IPS-NIHi7 (cell line): ENCODE data around the gene KIAA1210.

Experiments used
- DNase-seq: peaks from one replicate; pipeline ENCODE4 v3.0.0; 2012; ENCODE audit warnings: mixed read lengths; ENCODE audit errors: extremely low spot score

The KIAA1210 gene

DNA sequence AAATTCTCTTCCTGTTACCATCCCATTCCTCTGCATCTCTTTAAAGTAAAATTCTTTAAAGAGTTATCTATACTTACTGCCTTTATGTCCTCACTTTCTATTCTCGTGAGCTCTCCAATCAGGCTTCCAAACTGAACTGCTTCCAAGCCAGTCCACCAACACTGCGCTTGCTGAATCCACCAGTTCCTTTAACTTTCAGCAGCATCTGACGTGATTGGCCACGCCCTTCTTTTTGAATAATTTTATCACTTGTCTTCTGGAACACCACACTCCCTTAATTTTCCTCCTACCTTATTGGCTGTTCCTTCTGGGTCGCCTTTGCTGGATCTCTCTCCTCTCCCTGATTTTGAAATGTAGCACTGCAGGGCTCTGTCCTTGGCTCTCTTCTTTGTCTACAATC, at the start of gene KIAA1210:
TSS of gene KIAA1210 (minus strand) at position 163 of the 400 bp plus-strand sequence. CDS start 4,170 bp downstream, outside the sequence.
- DNase-seq = no peak

DNA sequence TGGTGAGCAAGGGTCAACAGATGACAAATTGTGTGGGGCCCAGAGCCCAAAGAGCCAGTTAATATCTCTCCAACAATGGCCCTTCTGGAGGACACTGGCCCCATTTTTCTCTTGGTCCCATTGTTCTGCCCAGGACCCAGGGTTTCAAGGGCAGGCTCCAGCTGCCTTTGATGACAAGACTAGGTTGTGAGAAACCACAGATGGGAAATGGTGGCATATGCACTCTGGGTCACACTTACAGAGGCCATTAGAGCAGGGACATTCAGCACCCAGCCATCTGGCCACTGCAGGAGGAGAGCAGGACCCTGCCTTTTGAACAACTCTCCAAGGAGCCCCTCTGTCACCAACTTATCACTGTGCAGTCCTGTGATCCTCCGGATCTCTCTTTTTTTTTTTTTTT, 49.7 kb upstream of the KIAA1210 start:
- DNase-seq = peak; percentile 2

DNA sequence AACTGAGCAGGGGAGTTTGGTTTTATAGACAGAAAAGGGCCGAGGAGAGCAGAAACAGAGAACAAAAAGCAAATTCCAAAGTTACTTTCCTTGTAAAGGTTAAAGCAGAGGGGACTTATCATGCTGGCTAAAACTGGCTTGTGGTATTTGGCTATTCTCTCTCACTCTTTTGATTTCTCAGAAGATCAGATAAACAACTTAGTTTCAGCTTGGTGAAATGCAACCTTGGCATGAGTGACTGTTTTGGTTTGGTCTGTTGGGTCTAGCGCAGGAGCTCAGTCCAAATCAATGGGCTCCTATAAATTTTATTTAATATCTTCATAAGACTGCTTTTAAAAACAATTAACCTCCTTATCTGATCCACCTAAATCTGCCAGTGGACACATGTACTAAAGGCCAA, 47.3 kb upstream of the KIAA1210 start:
- DNase-seq = no peak

DNA sequence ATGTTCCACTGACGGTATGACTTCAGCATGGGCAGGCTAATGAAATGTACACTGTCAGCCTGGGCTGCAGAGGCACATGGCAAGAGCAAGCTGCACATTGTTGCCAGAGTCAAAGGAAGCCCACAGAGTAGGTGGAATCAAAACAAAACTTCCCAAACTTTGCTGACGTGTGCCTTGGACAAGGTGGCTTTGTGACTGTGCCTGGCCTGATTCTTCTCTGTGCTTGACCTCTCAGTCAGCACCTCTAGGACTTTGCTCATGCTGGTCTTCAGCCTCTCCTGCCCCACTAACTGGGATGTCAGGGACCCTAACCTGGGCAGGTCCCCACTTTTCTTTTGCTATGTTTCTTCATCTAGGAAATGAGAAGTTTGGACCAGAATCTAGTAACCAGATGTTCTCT, 40.5 kb upstream of the KIAA1210 start:
- DNase-seq = no peak

DNA sequence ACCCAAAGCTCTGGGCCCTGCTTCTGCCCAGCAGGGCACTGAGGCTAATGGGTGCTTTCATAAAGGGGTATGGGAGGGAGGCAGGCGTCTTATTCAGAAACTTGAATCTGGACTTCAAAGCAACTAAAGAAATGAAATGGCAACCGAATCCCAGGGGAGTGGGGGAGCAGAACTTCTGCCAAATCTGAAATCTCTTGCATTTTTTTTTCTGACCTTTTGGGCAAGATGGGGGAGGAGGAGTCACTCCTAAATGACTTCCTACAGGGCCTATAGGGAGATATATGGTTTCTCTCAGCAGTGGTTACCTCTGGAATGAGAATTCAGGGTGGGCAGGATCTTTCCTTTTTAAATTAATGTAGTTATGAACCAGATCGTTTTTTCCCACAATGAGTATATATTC, 30.6 kb upstream of the KIAA1210 start:
- DNase-seq = no peak

DNA sequence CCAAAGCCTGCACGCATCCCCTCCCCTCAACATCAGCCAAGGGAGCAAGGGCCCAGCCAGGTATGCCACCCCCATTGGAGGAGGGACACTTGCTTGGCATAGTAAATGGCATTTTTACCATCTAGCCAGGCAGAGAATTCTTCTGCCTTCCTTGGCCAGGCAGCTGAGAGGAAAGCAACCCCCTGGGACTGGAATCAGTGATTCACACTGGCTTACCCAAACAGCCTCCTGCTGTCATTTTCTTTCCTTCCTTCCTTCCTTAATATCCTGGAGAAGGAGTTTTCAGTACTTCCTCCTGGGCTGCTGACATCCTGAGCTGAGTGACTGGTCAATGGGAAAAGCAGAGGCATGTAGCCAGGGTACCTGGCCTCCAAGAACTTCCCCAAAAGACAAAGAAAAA, 28.6 kb upstream of the KIAA1210 start:
- DNase-seq = no peak

DNA sequence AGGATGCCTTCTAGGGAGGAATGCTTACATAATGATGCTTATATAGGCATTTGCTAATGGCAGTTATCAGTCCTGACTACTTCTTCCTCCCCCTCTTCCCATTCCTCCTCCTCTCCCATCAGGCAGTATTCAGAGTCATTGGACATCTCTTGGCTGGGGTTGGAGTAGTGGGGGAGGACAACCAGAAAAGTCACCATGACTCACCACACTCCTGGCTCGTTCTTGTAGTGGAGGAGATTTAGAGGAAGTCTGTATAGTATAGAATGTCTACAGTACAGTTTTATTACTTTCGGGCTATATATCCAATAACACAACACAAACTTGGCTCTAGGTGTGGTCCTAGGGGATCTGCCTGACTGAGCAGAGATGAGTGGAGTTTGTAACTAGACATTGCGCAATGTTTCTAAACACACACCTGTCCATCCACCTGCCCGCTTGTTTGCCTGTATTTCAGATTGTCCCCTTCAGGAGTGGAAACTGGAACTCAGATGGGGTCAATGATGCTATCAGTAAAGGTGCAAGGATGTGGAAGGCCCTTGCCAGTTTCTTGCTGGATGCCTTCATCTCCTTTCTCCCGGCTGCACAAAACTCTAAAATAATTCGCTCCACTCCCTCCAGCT, 27.9 kb upstream of the KIAA1210 start:
- no peak for DNase-seq

DNA sequence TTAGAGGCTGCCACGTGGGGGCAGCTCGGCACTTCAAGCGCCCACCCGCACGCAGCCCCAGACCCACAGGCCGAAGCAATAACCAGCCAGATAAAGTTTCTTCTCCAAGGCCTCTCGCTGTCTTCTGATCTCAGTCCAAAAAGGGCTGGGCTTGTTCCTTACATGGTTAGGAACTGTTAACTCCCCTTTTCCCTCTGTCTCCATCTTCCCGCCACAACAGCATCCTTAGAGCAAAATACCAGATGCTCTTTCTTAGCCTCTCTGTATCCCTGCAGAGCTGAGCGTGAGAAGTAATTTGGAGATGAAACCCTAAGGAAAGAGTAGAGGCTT, 23.4 kb upstream of the KIAA1210 start:
- DNase-seq = no peak

DNA sequence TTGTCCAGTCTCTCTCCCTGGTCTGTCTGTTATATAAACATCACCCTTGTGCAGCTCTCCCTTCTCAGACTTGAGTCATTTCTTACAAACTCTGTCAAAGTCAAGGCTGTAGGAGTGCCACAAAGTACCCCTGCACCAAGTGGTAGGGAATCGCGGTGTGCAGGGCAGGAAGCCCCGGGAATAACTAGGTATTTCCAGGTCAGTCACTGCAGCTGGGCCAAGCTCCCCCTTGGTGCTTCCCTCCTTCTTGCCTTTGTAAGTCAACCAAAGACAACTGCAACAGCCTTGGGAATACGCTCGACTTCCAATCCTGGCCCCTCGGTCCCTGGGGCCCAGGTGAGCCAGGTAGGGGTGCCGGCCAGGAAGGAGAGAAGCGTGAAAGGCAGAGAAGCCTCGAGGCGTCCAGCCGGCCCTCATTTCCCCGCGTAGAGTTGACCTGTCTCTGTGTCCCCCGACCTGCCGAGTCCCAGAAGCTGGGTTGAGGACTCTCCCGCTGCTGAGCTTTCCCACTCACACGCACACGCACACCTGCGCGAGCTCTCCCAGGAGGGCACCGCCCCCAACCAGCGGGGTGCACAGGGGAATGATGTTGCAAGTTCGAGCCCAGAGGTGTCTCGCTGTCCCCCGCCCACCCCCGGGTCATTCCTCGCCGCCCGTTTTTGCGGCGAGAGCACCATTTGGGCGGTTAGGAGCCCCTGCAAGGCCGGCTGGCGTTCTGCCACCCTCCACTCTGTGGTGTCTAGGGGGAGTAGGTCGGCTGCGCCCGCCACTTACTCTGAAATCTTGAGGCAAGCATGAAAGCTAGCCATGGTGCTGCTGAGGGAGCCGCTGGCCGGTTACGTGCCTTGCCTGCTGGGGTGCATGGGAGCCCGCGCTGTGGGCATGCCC, 22.8 kb upstream of the KIAA1210 start:
- no peak for DNase-seq

DNA sequence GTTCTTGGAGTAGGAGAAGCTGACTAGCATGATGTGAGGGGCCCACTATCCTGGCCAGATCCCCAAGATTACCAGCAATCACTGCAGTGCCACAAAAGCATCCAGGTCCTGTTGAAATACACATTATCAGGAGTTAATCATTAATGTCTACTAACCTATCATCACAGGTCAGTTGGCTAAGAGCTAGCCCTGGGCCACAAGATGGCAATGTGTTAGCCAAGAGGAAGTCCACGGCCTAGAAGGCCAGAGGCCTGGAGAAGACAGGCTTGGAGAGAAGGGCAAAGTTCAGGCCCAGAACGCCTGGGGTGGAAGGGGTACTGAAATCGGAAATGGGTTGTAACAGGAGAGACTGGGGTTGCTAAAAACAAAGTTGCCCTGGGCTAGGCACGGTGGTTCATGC, 19.9 kb upstream of the KIAA1210 start:
- no peak for DNase-seq

DNA sequence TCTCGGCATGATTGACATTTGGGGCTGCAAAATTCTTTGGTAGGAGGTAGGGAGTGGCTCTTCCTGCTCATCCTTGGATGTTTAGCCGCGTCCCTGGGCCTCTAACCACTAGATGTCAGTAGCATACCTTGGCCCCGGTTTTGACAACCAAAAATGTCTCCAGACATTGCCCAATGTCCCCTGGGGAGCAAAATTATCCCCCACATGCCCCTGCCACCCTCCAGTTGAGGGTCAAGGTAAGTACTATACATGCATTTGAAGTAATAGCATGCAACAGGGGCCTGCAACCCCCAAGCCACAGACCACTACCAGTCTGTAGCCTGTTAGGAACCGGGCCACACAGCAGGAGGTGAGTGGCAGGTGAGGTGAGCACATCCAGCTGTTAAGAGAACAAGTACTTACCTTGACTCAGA, 17.6 kb upstream of the KIAA1210 start:
- DNase-seq = peak; percentile 38

DNA sequence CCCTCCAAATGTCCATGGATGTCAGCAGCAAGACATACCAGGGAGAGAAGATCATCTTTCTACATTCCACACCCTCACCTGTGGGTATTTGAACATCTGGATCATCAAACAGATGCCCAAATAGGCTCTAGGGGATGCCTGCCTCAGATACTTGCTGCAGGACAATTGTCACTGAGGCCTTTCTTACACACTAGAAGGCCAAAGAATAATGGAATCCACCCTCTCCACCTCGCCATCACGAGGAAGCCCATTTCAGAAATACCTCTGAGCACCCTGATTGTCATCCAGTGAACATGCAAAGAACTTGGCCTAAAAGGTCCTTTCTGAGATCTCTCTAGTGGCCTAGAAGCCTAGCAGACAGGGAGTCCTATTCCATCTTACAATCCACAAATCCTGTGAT, 6.9 kb upstream of the KIAA1210 start:
- DNase-seq = no peak

DNA sequence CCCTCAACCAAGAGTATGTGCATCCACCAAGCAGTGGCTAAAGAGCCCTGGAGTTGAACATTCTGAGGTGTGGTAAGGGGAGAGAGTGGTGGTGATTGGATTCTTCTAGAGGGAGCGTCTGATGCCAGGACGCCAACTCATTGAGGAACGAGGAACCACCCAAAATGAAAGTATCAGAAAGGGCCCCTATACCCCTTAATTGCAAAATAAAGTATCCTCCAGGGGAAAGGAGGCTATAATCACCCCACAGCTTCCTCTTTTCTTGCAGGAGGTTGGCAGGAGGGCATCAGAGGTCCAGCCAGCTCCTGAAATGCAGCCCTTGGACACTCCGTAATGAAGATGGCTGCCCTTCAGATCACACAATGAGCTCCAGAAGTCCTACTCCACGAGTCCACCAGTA, 5.3 kb upstream of the KIAA1210 start:
- DNase-seq = no peak

DNA sequence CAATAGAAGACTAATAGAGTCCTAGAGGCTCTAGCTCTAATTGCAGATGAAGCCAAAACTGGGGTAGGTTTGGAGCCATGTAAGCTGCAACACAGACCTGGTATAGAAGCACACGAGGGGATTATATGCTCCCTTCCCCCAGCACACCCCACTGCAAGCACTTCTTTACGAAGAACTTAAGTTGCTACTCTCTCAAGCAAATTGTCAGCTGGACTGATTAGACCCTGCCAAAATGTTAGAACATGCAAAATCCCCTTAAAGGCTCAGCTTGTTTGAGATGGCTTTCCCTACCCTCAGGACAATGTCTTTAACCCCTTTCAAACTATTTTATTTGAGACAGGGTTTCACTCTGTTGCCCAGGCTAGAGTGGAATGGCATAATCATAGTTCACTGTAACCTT, 4.7 kb upstream of the KIAA1210 start:
- DNase-seq = no peak

DNA sequence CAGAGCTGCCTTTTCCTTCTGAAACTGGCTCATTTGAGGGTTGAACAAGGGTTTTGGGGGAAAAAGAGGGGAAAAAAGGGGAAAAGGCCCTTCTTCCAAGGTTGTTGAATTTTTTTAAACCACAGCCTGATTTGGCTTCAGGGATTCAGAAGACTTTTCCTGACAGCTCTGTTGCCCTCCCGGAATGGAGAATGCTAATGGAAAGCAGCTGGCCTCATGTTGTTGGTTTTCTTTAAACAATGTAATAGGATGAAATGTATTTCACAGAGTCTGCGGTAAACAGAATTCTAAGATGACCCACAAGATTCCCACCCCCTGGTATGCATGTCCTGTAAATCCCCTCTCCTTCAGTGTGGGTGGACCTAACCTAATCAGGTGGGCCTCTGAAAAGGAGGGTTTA, 3.3 kb upstream of the KIAA1210 start:
- no peak for DNase-seq

DNA sequence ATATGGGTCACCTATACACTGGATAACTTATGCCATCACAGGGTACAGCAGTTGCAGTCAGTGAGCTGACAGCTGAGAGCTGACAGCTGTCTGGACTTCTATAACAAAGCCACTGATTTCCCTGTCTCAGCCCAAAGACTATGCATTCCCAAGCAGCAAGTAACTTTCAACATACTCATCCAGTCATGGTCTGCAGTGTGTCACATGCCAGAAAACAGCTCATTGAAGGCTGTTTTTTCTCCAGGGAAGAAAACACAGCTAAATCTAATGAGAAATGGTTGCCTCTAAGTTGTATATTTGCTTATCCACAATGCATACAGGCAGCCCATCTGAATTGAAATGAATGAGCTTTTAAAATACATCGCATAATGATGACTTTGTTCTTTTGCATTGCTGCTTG, 6.3 kb downstream of the KIAA1210 start:
- DNase-seq = no peak

DNA sequence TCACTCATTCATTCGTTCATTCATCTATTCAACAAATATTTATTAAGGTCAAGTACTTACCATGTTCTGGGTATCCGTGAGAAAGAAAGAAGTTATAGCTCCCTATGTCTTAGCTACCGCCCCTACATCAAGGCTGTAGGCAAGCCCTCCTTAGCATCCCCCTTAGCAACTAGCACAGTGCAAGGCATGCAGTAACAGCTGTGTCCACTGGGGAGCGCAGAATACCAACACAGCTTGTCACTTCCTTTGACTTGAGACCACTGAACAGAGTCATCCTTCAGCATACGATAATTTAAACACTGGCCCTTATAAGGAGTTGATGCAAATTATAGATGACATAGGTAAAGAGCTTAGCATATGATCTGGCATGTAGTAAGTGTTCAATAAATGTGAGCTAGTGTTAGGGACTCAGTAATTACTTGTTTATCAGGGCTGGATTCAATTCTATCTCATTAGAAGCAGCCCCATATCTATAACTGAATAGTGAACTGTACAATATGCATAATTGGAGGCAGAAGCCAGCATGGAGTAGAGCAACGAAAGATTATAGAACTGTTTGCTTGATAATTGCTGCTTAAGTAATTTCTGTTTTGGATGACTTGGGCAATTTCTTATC, 8.7 kb downstream of the KIAA1210 start:
- DNase-seq = peak; percentile 64

DNA sequence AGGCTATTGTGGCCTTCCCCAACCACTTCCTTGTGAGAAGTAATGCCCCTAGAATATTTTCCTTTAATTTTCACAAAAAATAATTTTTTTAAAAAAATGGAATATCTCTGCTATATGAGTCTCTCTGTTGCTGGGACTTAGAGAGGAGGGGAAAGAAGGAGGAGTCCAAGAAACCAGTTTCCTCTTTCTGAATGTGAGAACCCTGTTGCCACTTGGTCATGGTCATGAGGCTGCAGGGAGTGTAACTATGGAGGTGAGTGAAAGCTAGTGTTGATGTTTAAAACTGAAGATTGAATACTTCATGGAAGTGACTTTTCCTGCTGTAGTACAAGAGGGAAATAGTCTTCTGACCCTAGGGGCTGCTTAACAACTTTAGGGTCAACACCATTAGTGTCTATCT, 20.4 kb downstream of the KIAA1210 start:
- no peak for DNase-seq

DNA sequence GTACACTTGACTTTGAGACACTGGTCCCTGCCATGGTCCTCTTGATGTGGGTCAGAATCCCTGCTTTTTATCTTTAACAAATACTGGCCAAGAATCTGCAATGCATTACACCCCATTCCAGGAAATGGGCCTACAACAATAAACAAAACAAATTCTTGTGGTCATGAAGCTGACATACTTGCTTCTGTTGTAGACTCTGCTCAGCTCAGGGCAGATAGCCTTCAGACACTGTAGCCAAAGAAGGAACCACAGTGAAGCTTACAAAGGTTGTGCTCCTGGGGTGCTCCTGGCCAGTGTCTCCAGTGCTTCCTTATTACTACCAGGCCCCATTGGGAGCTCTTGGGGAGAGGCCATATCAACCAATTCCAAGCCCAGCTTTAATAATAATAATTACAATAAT, 21.8 kb downstream of the KIAA1210 start:
- no peak for DNase-seq

DNA sequence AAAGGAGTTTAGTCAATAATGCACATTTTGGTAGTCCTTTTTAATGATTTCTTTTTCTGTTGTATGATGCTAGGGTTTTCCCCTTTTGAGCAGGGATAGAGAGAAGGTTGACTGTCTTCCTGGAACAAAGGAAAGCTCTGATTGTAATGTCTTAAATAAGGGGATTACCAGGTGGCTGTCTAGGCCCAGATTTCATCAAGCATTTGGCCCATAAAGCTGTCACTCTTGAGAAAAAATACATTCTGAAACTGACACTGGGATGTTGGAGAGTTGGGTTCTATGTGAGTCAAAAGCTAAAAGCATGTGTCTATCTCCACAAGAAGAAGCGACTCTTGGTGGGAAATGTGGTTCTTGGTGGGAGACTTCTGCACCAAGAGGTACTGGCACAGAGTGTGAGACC, 26.4 kb downstream of the KIAA1210 start:
- no peak for DNase-seq

DNA sequence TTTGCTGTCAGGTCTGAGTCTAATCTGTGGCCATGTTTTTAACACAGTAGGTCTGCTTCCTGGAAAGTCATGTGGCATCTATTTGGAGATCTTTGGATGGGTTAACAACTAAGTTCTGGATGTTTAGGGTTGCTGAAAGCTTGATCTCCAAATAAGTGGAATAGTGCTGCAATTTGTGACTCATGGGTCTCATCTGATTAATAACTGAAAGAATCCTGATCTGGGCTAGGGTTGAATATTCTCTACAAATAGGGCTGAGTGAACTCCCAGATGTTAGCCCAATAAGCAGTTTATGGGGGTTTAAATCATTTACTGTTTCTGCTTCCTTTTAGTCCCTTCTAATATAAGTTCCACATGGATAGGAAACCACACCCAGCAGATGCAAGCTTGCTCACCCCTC, 31.7 kb downstream of the KIAA1210 start:
- no peak for DNase-seq

DNA sequence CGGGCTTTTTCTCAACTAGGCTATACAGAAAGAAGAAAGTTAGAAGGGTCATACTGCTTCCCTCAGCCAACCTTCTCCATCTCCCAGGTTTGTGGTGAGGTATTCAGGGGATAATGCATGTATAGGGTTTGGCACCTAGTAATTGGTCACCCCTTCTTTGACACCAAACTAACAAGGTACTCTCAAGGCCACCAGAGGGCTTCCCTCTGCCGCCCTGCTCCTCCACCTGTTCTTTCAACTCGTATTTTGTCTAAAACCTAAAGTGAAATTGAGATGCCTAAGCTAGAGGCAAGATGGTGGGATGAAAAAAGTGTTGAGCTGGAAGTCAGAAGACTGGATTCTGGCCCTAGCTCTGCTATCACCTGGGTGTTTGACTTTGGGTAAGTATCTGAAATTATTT, 32.8 kb downstream of the KIAA1210 start:
- DNase-seq = no peak
